Thoracic aorta (tissue), 2 donors: Measurements from ENCODE around the gene TRIM2. TPM values are rescaled to one million over a fixed set of nuclear protein-coding genes. Genes with fewer than 3 reads are reported as not detected.
A peak's percentile ranks its signal among the peaks of the same experiment; 100 is the strongest.

Source experiments
- ATAC-seq: fragments of 150-250 bp; one replicate; pipeline ENCODE4 v1.8.0; 2017; ENCODE audit warnings: low read depth; ENCODE audit not compliant: insufficient number of reproducible peaks, low FRiP score
- DNase-seq: peaks from one replicate; pipeline ENCODE4 v3.0.0-alpha.2; 2020; ENCODE audit warnings: low spot score
- H3K27ac ChIP-seq, 2 donors: fragments of 200-600 bp; sonication (generic); 1 replicate in 1 of 2; 2 replicates in 1 of 2; pipeline ENCODE4 v1.5.1; 2016; ENCODE audit warnings: mild to moderate bottlenecking in 2 of 2, moderate library complexity in 2 of 2
- H3K27me3 ChIP-seq: fragments of 200-600 bp; sonication (generic); replicated peaks from 2 replicates; pipeline ENCODE4 v1.6.0; 2016; ENCODE audit warnings: mild to moderate bottlenecking; ENCODE audit not compliant: insufficient read depth
- H3K36me3 ChIP-seq: fragments of 200-600 bp; sonication (generic); one replicate; pipeline ENCODE4 v1.5.1; 2016
- H3K4me1 ChIP-seq, 2 donors: fragments of 200-600 bp; sonication (generic); 1 replicate in 1 of 2; 2 replicates in 1 of 2; pipeline versions ENCODE4 v1.5.1 to v1.6.0; 2016; ENCODE audit warnings: low read depth in 2 of 2, mild to moderate bottlenecking in 1 of 2; ENCODE audit not compliant: control insufficient read depth in 1 of 2
- H3K4me3 ChIP-seq: fragments of 200-600 bp; sonication (generic); 2 replicates; pipeline ENCODE4 v1.5.1; 2016; ENCODE audit warnings: mild to moderate bottlenecking
- H3K9me3 ChIP-seq: fragments of 200-600 bp; sonication (generic); 2 replicates; pipeline ENCODE4 v1.5.1; 2016
- CTCF ChIP-seq: fragments of 200-600 bp; sonication (generic); IDR thresholded peaks from one replicate; pipeline ENCODE4 v1.5.1; 2019; ENCODE audit warnings: antibody characterized with exemption
- total RNA-seq, 2 donors: library from RNA; depleted of rRNA; stranded (reverse); fragments of >200 nt; gene quantifications; one replicate each; pipeline versions ENCODE4 v1.1.0 to v1.2.3, GENCODE V29; 2016

TRIM2 gene
- total RNA-seq, 2 donors from 2014 or later: 31.7 to 41.3 TPM

GRCh38 chr4:153314915-153315314, 110.7 kb downstream of the TRIM2 start:
- Histone ChIP-seq H3K9me3 (no peaks in the 10 kb centered on the region), H3K27ac (no peak overlapping the region), H3K4me3 (no peak overlapping the region), H3K36me3 (peaks cover under 1% of the 10 kb centered on the region), H3K4me1 (no peaks in the 10 kb centered on the region), H3K27me3 (no peaks in the 10 kb centered on the region)
- TF ChIP-seq CTCF: no peak
- DNase-seq (no peak), ATAC-seq (no peak)

- Histone ChIP-seq H3K4me3 (no peak overlapping the region), H3K36me3 (peaks cover 6% of the 10 kb centered on the region), H3K27me3 (no peaks in the 10 kb centered on the region), H3K9me3 (no peaks in the 10 kb centered on the region), H3K4me1 (no peaks in the 10 kb centered on the region), H3K27ac (no peak overlapping the region)
- DNase-seq (no peak), ATAC-seq (no peak)
- TF ChIP-seq CTCF: peak; percentile 54
Measured at GRCh38 chr4:153318696-153319320, 114.6 kb downstream of the TRIM2 start.

- H3K9me3 ChIP-seq: no peaks in the 10 kb centered on the region
- no peak overlapping the region for H3K27ac ChIP-seq
- no peak overlapping the region for H3K4me3 ChIP-seq
- TF ChIP-seq CTCF: no peak
- no peaks in the 10 kb centered on the region for H3K27me3 ChIP-seq
- ATAC-seq (no peak), DNase-seq (no peak)
- H3K36me3 ChIP-seq: peaks cover 6% of the 10 kb centered on the region
- peaks cover 6 to 14% of the 10 kb centered on the region in 2 donors for H3K4me1 ChIP-seq
Measured at GRCh38 chr4:153322791-153323190, 118.5 kb downstream of the TRIM2 start.

- Histone ChIP-seq H3K4me3 (no peak overlapping the region), H3K9me3 (no peaks in the 10 kb centered on the region), H3K27me3 (no peaks in the 10 kb centered on the region), H3K36me3 (peaks cover 6% of the 10 kb centered on the region), H3K4me1 (peaks cover 6 to 14% of the 10 kb centered on the region in 2 donors), H3K27ac (no peak overlapping the region)
- ATAC-seq (no peak), DNase-seq (no peak)
- no peak for TF ChIP-seq CTCF
Measured at GRCh38 chr4:153324046-153324445, 119.8 kb downstream of the TRIM2 start.

GRCh38 chr4:153325558-153325957, 121.3 kb downstream of the TRIM2 start:
- Histone ChIP-seq H3K36me3 (no peaks in the 10 kb centered on the region), H3K4me1 (peaks cover 6 to 14% of the 10 kb centered on the region in 2 donors), H3K27ac (peak overlapping the region in 1 of 2 donors; percentile 12), H3K27me3 (no peaks in the 10 kb centered on the region), H3K4me3 (no peak overlapping the region), H3K9me3 (no peaks in the 10 kb centered on the region)
- ATAC-seq: no peak
- TF ChIP-seq CTCF: no peak
- no peak for DNase-seq
